Measurements from ENCODE around the gene LSM14B.
"Not testable (repeated sequence)": the region's sequence is repeated elsewhere in the genome, so short reads cannot be mapped to it uniquely, and the experiment has no call there.

The LSM14B gene

DNA sequence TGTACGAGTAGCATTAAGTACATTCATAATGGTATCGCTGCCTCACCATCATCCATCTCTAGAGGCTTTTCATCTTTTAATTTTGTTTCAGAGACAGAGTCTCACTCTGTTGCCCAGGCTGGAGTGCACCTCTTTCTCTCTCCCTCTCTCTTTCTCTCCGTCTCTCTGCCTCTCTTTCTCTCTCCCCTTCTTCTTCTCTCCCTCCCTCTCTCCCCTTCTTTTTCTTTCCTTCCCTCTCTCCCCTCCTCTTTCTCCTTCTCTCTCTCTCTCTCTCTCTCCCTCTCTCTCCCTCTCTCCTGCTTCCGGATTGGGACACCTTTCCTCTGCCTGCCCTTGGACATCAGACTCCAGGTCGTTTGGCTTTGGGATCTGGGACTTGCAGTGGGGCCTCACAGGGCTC lies 39.0 kb upstream of the LSM14B start:
- TF ChIP-seq CTCF (IDR thresholded peaks at IDR 0.05; ENCODE audit: borderline replicate concordance, extremely low read depth, low read length, poor library complexity, severe bottlenecking) (no peak), EZH2 (IDR thresholded peaks at IDR 0.05; ENCODE audit: borderline replicate concordance, low read depth, low read length, severe bottlenecking) (no peak)
- peaks cover 20% of the 10 kb centered on the region for H3K27me3 ChIP-seq (ENCODE audit: insufficient read depth, low read length, poor library complexity)
- no peaks in the 10 kb centered on the region for H3K36me3 ChIP-seq (ENCODE audit: insufficient read depth, low read length)
- DNase-seq = no peak
- ATAC-seq (ENCODE audit: insufficient read depth, low read depth) = no peak
- H3K4me1 ChIP-seq (ENCODE audit: insufficient read depth, low read length) = no peaks in the 10 kb centered on the region
- H3K79me2 ChIP-seq (ENCODE audit: insufficient read depth, low read length) = no peaks in the 10 kb centered on the region
- no peaks in the 10 kb centered on the region; the same call in 1 of the 2 replicates for H4K20me1 ChIP-seq (ENCODE audit: insufficient read depth, low read length)
- H3K9ac ChIP-seq (ENCODE audit: low read depth, low read length) = no peak overlapping the region
- no peak overlapping the region for H3K4me3 ChIP-seq (ENCODE audit: low read depth in 1 of 2, low read length in 2 of 2)
- no peak overlapping the region for H3K27ac ChIP-seq (ENCODE audit: low read length)
- H3K9me3 ChIP-seq (ENCODE audit: insufficient read depth, low read length, severe bottlenecking) = no peaks in the 10 kb centered on the region
- H2AFZ ChIP-seq (ENCODE audit: low read depth, low read length) = no peak overlapping the region
- no peak overlapping the region for H3K4me2 ChIP-seq (ENCODE audit: insufficient read depth, low read length)

DNA sequence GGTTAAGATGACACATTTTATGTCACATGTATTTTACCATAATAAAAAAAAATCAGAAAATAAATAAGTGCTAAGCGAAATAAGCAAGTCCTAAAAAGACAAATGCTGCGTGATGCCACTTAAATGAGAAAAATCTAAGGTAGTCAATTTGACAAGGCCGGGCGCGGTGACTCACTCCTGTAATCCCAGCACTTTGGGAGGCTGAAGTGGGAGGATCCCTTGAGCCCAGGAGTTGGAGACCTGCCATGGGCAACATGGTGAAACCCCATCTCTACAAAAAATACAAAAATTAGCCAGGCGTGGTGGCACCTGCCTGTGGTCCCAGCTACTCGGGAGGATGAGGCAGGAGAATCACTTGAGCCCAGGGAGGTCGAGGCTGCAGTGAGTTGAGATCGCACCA lies 38.1 kb upstream of the LSM14B start:
- H3K4me2 ChIP-seq (ENCODE audit: insufficient read depth, low read length); H3K27ac ChIP-seq (ENCODE audit: low read length); H3K4me3 ChIP-seq (ENCODE audit: low read depth in 1 of 2, low read length in 2 of 2); H3K9ac ChIP-seq (ENCODE audit: low read depth, low read length); H3K4me1 ChIP-seq (ENCODE audit: insufficient read depth, low read length); H3K36me3 ChIP-seq (ENCODE audit: insufficient read depth, low read length); H3K79me2 ChIP-seq (ENCODE audit: insufficient read depth, low read length); H4K20me1 ChIP-seq (ENCODE audit: insufficient read depth, low read length); DNase-seq; H2AFZ ChIP-seq (ENCODE audit: low read depth, low read length); H3K9me3 ChIP-seq (ENCODE audit: insufficient read depth, low read length, severe bottlenecking); ATAC-seq (ENCODE audit: insufficient read depth, low read depth): not testable (repeated sequence)
- H3K27me3 ChIP-seq (ENCODE audit: insufficient read depth, low read length, poor library complexity) = peaks cover 20% of the 10 kb centered on the region

GRCh38 chr20:62085206-62085605 lies 37.1 kb upstream of the LSM14B start:
- H2AFZ ChIP-seq (ENCODE audit: low read depth, low read length) = no peak overlapping the region
- no peaks in the 10 kb centered on the region for H3K9me3 ChIP-seq (ENCODE audit: insufficient read depth, low read length, severe bottlenecking)
- no peaks in the 10 kb centered on the region for H3K36me3 ChIP-seq (ENCODE audit: insufficient read depth, low read length)
- no peak overlapping the region for H3K4me3 ChIP-seq (ENCODE audit: low read depth in 1 of 2, low read length in 2 of 2)
- H3K4me2 ChIP-seq (ENCODE audit: insufficient read depth, low read length) = no peak overlapping the region
- TF ChIP-seq CTCF (IDR thresholded peaks at IDR 0.05; ENCODE audit: borderline replicate concordance, extremely low read depth, low read length, poor library complexity, severe bottlenecking) (no peak), EZH2 (IDR thresholded peaks at IDR 0.05; ENCODE audit: borderline replicate concordance, low read depth, low read length, severe bottlenecking) (no peak)
- no peak overlapping the region for H3K9ac ChIP-seq (ENCODE audit: low read depth, low read length)
- H4K20me1 ChIP-seq (ENCODE audit: insufficient read depth, low read length) = no peaks in the 10 kb centered on the region; the same call in 1 of the 2 replicates
- no peak overlapping the region for H3K27ac ChIP-seq (ENCODE audit: low read length)
- no peaks in the 10 kb centered on the region for H3K79me2 ChIP-seq (ENCODE audit: insufficient read depth, low read length)
- no peaks in the 10 kb centered on the region for H3K4me1 ChIP-seq (ENCODE audit: insufficient read depth, low read length)
- DNase-seq (no peak), ATAC-seq (ENCODE audit: insufficient read depth, low read depth) (no peak)
- H3K27me3 ChIP-seq (ENCODE audit: insufficient read depth, low read length, poor library complexity) = peaks cover 20% of the 10 kb centered on the region

DNA sequence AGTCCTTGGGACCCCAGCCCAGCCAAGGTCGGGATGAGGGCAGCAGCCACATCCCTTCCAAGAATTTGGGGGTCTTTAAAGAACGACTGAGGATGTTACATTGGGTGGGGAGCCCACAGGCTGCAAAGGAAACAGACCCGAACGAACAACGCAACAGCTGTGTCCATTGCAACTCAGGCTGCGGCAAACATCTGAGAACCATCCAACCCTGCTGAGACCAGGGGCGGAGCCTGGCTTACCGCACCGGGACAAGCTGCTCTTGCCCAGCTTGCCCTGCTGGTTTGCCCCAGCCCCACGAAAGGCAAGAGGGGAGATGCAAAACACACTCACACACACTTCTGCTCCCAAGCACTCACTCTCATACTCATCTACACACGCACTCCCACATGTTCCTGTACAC lies 35.0 kb upstream of the LSM14B start:
- H3K9ac ChIP-seq (ENCODE audit: low read depth, low read length) = no peak overlapping the region
- peaks cover 20% of the 10 kb centered on the region for H3K27me3 ChIP-seq (ENCODE audit: insufficient read depth, low read length, poor library complexity)
- H3K9me3 ChIP-seq (ENCODE audit: insufficient read depth, low read length, severe bottlenecking) = no peaks in the 10 kb centered on the region
- no peaks in the 10 kb centered on the region for H3K4me1 ChIP-seq (ENCODE audit: insufficient read depth, low read length)
- H2AFZ ChIP-seq (ENCODE audit: low read depth, low read length) = no peak overlapping the region
- peak; percentile 31; the same call in 1 of the 3 replicates for ATAC-seq (ENCODE audit: insufficient read depth, low read depth)
- DNase-seq = no peak
- H3K4me2 ChIP-seq (ENCODE audit: insufficient read depth, low read length) = no peak overlapping the region
- H4K20me1 ChIP-seq (ENCODE audit: insufficient read depth, low read length) = no peaks in the 10 kb centered on the region; the same call in 1 of the 2 replicates
- H3K4me3 ChIP-seq (ENCODE audit: low read depth in 1 of 2, low read length in 2 of 2) = no peak overlapping the region
- no peaks in the 10 kb centered on the region for H3K79me2 ChIP-seq (ENCODE audit: insufficient read depth, low read length)
- H3K36me3 ChIP-seq (ENCODE audit: insufficient read depth, low read length) = no peaks in the 10 kb centered on the region
- H3K27ac ChIP-seq (ENCODE audit: low read length) = no peak overlapping the region
- TF ChIP-seq EZH2 (IDR thresholded peaks at IDR 0.05; ENCODE audit: borderline replicate concordance, low read depth, low read length, severe bottlenecking) = no peak
